GM12873 (cell line): ENCODE results near the gene ICA1.

Experiments
- CTCF ChIP-seq: IDR thresholded peaks from 2 replicates; pipeline ENCODE4 v1.5.1; 2012; ENCODE audit warnings: low read depth, mild to moderate bottlenecking, moderate library complexity, low read length, control low read depth; ENCODE audit not compliant: insufficient read depth; ENCODE audit errors: missing control alignments

ICA1 gene

DNA sequence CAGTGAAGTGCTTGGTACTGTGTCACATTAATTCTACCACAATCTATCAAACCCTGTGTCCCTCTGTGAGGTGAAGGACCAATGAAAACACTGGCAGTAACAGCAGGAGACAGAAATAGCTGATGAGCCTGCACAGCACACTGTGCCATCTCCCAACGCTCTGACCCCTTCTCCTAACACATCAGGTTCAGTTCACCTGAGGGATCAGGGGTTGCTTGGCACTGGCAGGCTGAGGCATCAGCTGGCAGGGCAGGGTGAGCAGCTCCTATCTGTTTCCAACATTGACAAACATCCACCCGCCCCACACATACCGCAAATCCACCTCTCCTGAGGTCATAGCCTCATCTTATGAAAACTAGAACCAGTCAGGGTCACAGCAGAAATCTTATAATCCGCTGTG lies 120.9 kb downstream of the ICA1 start:
- no peak for TF ChIP-seq CTCF

GRCh38 chr7:8136051-8136730 lies 125.8 kb downstream of the ICA1 start:
- no peak for TF ChIP-seq CTCF

DNA sequence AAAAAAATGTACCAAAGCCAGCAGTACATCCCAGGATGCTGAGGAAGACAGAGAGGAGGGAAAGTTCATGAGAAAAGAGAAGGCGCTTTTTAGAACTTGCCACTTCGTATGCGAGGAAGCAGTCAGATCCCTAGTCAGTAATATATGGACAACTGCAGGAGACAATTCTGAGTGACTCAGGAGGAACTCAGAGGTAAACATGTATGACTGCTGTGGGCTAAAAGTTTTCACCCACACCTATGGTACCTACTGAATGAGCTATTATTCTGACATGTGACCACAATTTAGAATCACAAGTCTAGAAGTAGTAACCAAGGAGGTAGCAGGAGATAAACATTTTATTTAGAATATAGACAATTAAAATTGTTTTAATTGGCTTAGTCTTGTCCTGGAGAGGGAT lies 126.5 kb downstream of the ICA1 start:
- no peak for TF ChIP-seq CTCF

- no peak for TF ChIP-seq CTCF
Observed at GRCh38 chr7:8134089-8134733, 127.8 kb downstream of the ICA1 start.

DNA sequence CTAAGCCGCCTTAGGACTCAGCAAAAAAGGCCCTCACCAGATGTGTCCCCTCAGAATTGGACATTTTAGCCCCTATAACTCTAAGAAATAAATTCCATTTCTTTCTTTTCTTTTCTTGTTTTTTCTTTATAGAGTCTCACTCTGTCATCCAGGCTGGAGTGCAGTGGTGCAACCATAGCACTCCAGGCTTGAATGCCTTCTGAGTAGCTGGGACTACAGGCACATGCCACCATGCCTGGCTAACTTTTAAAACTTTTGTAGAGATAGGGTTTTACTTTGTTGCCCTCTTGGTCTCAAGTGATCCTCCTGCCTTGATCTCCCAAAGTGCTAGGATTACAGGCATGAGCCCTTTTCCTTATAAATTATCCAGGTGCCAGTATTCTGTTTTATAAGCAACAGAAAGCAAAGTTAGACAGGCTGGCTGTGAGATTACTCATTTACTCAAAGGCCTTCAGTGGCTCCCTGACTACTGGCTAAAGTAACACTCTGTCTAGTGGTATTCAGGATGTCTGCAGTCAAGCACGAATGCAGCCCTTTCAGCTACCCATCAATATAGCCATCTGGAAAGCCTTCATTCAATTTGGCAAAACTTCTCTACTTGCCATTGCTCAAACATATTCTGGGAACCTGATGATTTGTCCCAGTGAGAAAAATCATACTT lies 128.6 kb downstream of the ICA1 start:
- TF ChIP-seq CTCF, result no peak

GRCh38 chr7:8131694-8132605 lies 130.0 kb downstream of the ICA1 start:
- TF ChIP-seq CTCF, result no peak

- TF ChIP-seq CTCF, result no peak
Observed at GRCh38 chr7:8130663-8131062, 131.3 kb downstream of the ICA1 start.
